ENCODE results near the gene DTNB. TPM values are rescaled to one million over a fixed set of nuclear protein-coding genes. Genes with fewer than 3 reads are reported as not detected.

DTNB gene
- total and polyA plus RNA-seq, 2 of the 4 experiments (the other 2 are of a cell fraction), result 3.8 to 5.3 TPM

DNA sequence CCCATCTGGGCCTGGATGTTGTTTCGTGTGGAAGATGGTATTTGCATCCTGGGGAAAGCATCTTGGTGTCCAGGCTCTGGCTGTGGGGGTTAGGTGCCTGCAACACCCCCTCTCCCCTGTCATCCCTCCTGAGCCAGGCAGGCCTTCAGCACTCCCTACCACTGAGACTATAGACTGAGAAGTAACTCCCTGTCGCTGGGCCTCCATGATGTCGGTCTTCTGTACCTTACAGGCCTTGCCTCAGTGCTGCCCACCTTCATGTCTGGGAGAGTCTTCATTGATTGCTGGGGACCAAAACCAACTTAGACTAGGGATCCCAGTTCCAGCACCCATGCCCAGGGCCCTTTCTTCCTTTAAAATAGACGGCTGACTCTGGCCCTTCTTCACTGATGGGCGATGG is 298.6 kb downstream of the DTNB start:
- no peak overlapping the region for H2AFZ ChIP-seq (replicated peaks; ENCODE audit: low read length, poor library complexity)
- H2BK120ac ChIP-seq (ENCODE audit: low read depth, low read length), result no peak overlapping the region
- in situ Hi-C loops (cut with MboI; ENCODE audit: low sequenced_read_pairs), result no loop called here
- no peak overlapping the region for H4K8ac ChIP-seq (ENCODE audit: low read depth in 2 of 2, low read length in 2 of 2)
- H2BK5ac ChIP-seq (ENCODE audit: low read depth, low read length, poor library complexity, severe bottlenecking), result no peak overlapping the region
- DNase-seq (no peak), ATAC-seq (ENCODE audit: low read depth) (no peak)
- H3K9ac ChIP-seq (ENCODE audit: low read depth, low read length), result no peak overlapping the region
- no peak overlapping the region for H3K4ac ChIP-seq (ENCODE audit: low read depth, low read length)
- intact Hi-C loops (cut with micrococcal nuclease), result no loop called here
- no TSS peak for BruUV-seq (replicated peaks)
- H3K4me2 ChIP-seq (ENCODE audit: low read depth, low read length), result no peak overlapping the region
- no peak overlapping the region for H2AK5ac ChIP-seq (ENCODE audit: low read depth, low read length)
- CTCF ChIA-PET, result interaction anchor here (1.0 to 1.5 kb wide), 2 partner anchors 9 to 13 kb away, joined by 3 to 5 read pairs; no protein-coding TSS in a partner anchor
- peaks cover 16% of the 10 kb centered on the region for H3K9me1 ChIP-seq (ENCODE audit: insufficient read depth, low read length)
- no peak overlapping the region for H3K56ac ChIP-seq (ENCODE audit: extremely low read depth, insufficient read depth, low read length)
- H2BK20ac ChIP-seq (ENCODE audit: low read depth, low read length), result no peak overlapping the region
- no peaks in the 10 kb centered on the region for H4K20me1 ChIP-seq (ENCODE audit: insufficient read depth, low read length)
- no peaks in the 10 kb centered on the region for H3K36me3 ChIP-seq (ENCODE audit: control insufficient read depth, insufficient read depth, low read length)
- H4K91ac ChIP-seq (ENCODE audit: insufficient read depth, low read depth, low read length), result no peak overlapping the region
- H3K23ac ChIP-seq (ENCODE audit: low read depth, low read length), result no peak overlapping the region
- no peak overlapping the region for H4K5ac ChIP-seq (ENCODE audit: low read depth, low read length)
- H3K9me3 ChIP-seq (ENCODE audit: control insufficient read depth, insufficient read depth, low read length), result no peaks in the 10 kb centered on the region
- no peak overlapping the region for H3K27ac ChIP-seq (ENCODE audit: insufficient read depth, low read length)
- H3K27me3 ChIP-seq (ENCODE audit: control insufficient read depth, insufficient read depth, low read length), result no peaks in the 10 kb centered on the region
- dilution Hi-C loops (cut with HindIII; ENCODE audit: low sequenced_read_pairs, unreplicated experiment), result no loop called here
- H3K4me1 ChIP-seq (ENCODE audit: control insufficient read depth, insufficient read depth, low read length), result peaks cover 8% of the 10 kb centered on the region
- WGBS, 2 experiments (ENCODE audit: extremely low coverage in 2 of 2, insufficient read length in 1 of 2), result 94% methylated on average over 2 of the region's 5 CpGs; no CpG with 5 or more reads in 1 of the 2 experiments
- no peak overlapping the region for H3K4me3 ChIP-seq (ENCODE audit: insufficient read depth, low read depth, low read length)
- no peak overlapping the region for H2AK9ac ChIP-seq (replicated peaks; ENCODE audit: low read depth, low read length, poor library complexity)
- no peak overlapping the region for H3K18ac ChIP-seq (ENCODE audit: low read depth, low read length)
- POLR2A ChIA-PET (ENCODE audit: unreplicated experiment), result no interaction called here
- no peak overlapping the region for H3K14ac ChIP-seq (replicated peaks; ENCODE audit: low read depth, low read length)
- no peaks in the 10 kb centered on the region for H3K79me1 ChIP-seq (ENCODE audit: low read depth in 1 of 2, low read length in 2 of 2)
- H2BK15ac ChIP-seq (ENCODE audit: low read depth, low read length), result no peak overlapping the region
- TF ChIP-seq, protein P1, sequence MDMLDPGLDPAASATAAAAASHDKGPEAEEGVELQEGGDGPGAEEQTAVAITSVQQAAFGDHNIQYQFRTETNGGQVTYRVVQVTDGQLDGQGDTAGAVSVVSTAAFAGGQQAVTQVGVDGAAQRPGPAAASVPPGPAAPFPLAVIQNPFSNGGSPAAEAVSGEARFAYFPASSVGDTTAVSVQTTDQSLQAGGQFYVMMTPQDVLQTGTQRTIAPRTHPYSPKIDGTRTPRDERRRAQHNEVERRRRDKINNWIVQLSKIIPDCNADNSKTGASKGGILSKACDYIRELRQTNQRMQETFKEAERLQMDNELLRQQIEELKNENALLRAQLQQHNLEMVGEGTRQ (IDR thresholded peaks at IDR 0.05; ENCODE audit: low read depth, low read length), result no peak
- TF ChIP-seq MAFK (IDR thresholded peaks at IDR 0.05; ENCODE audit: low read depth, low read length) (no peak), NFE2L2 (IDR thresholded peaks at IDR 0.05; ENCODE audit: low read depth, low read length) (no peak), FOS (IDR thresholded peaks at IDR 0.05; ENCODE audit: low read depth, low read length) (no peak), BHLHE40 (IDR thresholded peaks at IDR 0.05; ENCODE audit: low read depth, low read length) (no peak), POLR2A (IDR thresholded peaks at IDR 0.05; ENCODE audit: low read depth, low read length) (no peak), RAD21 (IDR thresholded peaks at IDR 0.05; ENCODE audit: low read length) (no peak), RCOR1 (IDR thresholded peaks at IDR 0.05; ENCODE audit: insufficient replicate concordance, low read length) (no peak), RFX5 (IDR thresholded peaks at IDR 0.05; ENCODE audit: low read depth, low read length) (no peak), SMC3 (IDR thresholded peaks at IDR 0.05; ENCODE audit: low read depth, low read length) (no peak), CEBPB (IDR thresholded peaks at IDR 0.05; ENCODE audit: low read depth, low read length) (no peak), MXI1 (IDR thresholded peaks at IDR 0.05; ENCODE audit: borderline replicate concordance, low read depth, low read length) (no peak), MAZ (IDR thresholded peaks at IDR 0.05; ENCODE audit: borderline replicate concordance, low read depth, low read length) (no peak), CHD1 (IDR thresholded peaks at IDR 0.05; ENCODE audit: low read depth, low read length) (no peak)
- TF ChIP-seq, protein P2, sequence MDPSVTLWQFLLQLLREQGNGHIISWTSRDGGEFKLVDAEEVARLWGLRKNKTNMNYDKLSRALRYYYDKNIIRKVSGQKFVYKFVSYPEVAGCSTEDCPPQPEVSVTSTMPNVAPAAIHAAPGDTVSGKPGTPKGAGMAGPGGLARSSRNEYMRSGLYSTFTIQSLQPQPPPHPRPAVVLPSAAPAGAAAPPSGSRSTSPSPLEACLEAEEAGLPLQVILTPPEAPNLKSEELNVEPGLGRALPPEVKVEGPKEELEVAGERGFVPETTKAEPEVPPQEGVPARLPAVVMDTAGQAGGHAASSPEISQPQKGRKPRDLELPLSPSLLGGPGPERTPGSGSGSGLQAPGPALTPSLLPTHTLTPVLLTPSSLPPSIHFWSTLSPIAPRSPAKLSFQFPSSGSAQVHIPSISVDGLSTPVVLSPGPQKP (IDR thresholded peaks at IDR 0.05; ENCODE audit: borderline replicate concordance, low read depth, low read length), result no peak
- TF ChIP-seq, protein P3, sequence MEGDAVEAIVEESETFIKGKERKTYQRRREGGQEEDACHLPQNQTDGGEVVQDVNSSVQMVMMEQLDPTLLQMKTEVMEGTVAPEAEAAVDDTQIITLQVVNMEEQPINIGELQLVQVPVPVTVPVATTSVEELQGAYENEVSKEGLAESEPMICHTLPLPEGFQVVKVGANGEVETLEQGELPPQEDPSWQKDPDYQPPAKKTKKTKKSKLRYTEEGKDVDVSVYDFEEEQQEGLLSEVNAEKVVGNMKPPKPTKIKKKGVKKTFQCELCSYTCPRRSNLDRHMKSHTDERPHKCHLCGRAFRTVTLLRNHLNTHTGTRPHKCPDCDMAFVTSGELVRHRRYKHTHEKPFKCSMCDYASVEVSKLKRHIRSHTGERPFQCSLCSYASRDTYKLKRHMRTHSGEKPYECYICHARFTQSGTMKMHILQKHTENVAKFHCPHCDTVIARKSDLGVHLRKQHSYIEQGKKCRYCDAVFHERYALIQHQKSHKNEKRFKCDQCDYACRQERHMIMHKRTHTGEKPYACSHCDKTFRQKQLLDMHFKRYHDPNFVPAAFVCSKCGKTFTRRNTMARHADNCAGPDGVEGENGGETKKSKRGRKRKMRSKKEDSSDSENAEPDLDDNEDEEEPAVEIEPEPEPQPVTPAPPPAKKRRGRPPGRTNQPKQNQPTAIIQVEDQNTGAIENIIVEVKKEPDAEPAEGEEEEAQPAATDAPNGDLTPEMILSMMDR (conservative IDR thresholded peaks at IDR 0.05; ENCODE audit: low read depth, low read length), result no peak
